ENCODE data around the gene DRC3. TPM values are rescaled to one million over a fixed set of nuclear protein-coding genes. Genes with fewer than 3 reads are reported as not detected.

Gene DRC3
- total and polyA plus RNA-seq, 2 donors (not counting 3 experiments of a cell fraction or from before 2014, with no cell fraction given) = 1.6 to 2.9 TPM

GRCh38 chr17:17965152-17965721 is 7.4 kb upstream of the DRC3 start:
- Histone ChIP-seq H3K9me1 (replicated peaks; ENCODE audit: control insufficient read depth, extremely low read depth, insufficient read depth, low read length) (no peaks in the 10 kb centered on the region), H3K4me1 (ENCODE audit: control insufficient read depth, extremely low read depth, insufficient read depth, low read length) (no peaks in the 10 kb centered on the region), H3K36me3 (ENCODE audit: control insufficient read depth in 2 of 2, extremely low read depth in 1 of 2, insufficient read depth in 2 of 2, low read length in 2 of 2) (no peaks in the 10 kb centered on the region), H3K27me3 (ENCODE audit: control insufficient read depth in 2 of 2, insufficient read depth in 2 of 2, low read length in 2 of 2) (no peaks in the 10 kb centered on the region), H3K9ac (replicated peaks; ENCODE audit: extremely low read depth, insufficient read depth, low read length) (no peak overlapping the region), H3K79me2 (ENCODE audit: control insufficient read depth, insufficient read depth, low read length) (peaks cover 12% of the 10 kb centered on the region), H4K20me1 (replicated peaks; ENCODE audit: control insufficient read depth, extremely low read depth, insufficient read depth, low read length) (peaks cover 3% of the 10 kb centered on the region), H3K4me2 (ENCODE audit: insufficient read depth, low read length) (no peak overlapping the region), H3K27ac (ENCODE audit: insufficient read depth, low read depth, low read length) (no peak overlapping the region), H3K4me3 (replicated peaks in 1 of 3; ENCODE audit: insufficient read depth in 1 of 3, low read depth in 1 of 3, low read length in 3 of 3) (no peak overlapping the region), H2AFZ (ENCODE audit: low read depth, low read length) (no peak overlapping the region), H3K9me3 (replicated peaks; ENCODE audit: control insufficient read depth, insufficient read depth, low read length) (no peaks in the 10 kb centered on the region)
- TF ChIP-seq MAX (IDR thresholded peaks at IDR 0.05; ENCODE audit: insufficient read depth, insufficient read length) = no peak
- TF ChIP-seq GATA2 (IDR thresholded peaks at IDR 0.05; ENCODE audit: insufficient read depth, insufficient read length, low read depth, low read length) = no peak
- TF ChIP-seq CTCF (IDR thresholded peaks at IDR 0.05; ENCODE audit: extremely low read depth in 1 of 2, insufficient read depth in 1 of 2, low read depth in 1 of 2, low read length in 2 of 2) = no peak
- dilution Hi-C loops (cut with MboI; ENCODE audit: extremely low pct_ligation_motif_present, low sequenced_read_pairs) (no loop called here), intact Hi-C loops (cut with micrococcal nuclease) (no loop called here)
- FAIRE-seq (no peak), DNase-seq (ENCODE audit: low read depth, low spot score) (no peak)
- CTCF ChIA-PET = interaction anchor here (1.1 kb wide), 1 partner anchor 18 kb away, joined by 3 read pairs; no protein-coding TSS in a partner anchor
- POLR2A ChIA-PET = no interaction called here
- no TSS peak for BruUV-seq (replicated peaks)

GRCh38 chr17:17966399-17966798 is 6.3 kb upstream of the DRC3 start:
- BruUV-seq (replicated peaks) = no TSS peak
- CTCF ChIA-PET = interaction anchor here (1.1 kb wide), 1 partner anchor 19 kb away, joined by 3 read pairs; no protein-coding TSS in a partner anchor
- no peaks in the 10 kb centered on the region for H3K36me3 ChIP-seq (ENCODE audit: control insufficient read depth in 2 of 2, extremely low read depth in 1 of 2, insufficient read depth in 2 of 2, low read length in 2 of 2)
- POLR2A ChIA-PET = no interaction called here
- peaks cover 8% of the 10 kb centered on the region for H3K4me1 ChIP-seq (ENCODE audit: control insufficient read depth, extremely low read depth, insufficient read depth, low read length)
- H3K27me3 ChIP-seq (ENCODE audit: control insufficient read depth in 2 of 2, insufficient read depth in 2 of 2, low read length in 2 of 2) = no peaks in the 10 kb centered on the region
- peaks cover 3% of the 10 kb centered on the region for H4K20me1 ChIP-seq (replicated peaks; ENCODE audit: control insufficient read depth, extremely low read depth, insufficient read depth, low read length)
- H3K9me1 ChIP-seq (replicated peaks; ENCODE audit: control insufficient read depth, extremely low read depth, insufficient read depth, low read length) = no peaks in the 10 kb centered on the region
- H3K4me2 ChIP-seq (ENCODE audit: insufficient read depth, low read length) = no peak overlapping the region
- FAIRE-seq (no peak), DNase-seq (ENCODE audit: low read depth, low spot score) (no peak)
- no peak overlapping the region for H2AFZ ChIP-seq (ENCODE audit: low read depth, low read length)
- H3K9me3 ChIP-seq (replicated peaks; ENCODE audit: control insufficient read depth, insufficient read depth, low read length) = no peaks in the 10 kb centered on the region
- intact Hi-C loops (cut with micrococcal nuclease) (no loop called here), dilution Hi-C loops (cut with MboI; ENCODE audit: extremely low pct_ligation_motif_present, low sequenced_read_pairs) (no loop called here)
- H3K9ac ChIP-seq (replicated peaks; ENCODE audit: extremely low read depth, insufficient read depth, low read length) = no peak overlapping the region
- H3K4me3 ChIP-seq (replicated peaks in 1 of 3; ENCODE audit: insufficient read depth in 1 of 3, low read depth in 1 of 3, low read length in 3 of 3) = no peak overlapping the region
- H3K27ac ChIP-seq (ENCODE audit: insufficient read depth, low read depth, low read length) = no peak overlapping the region
- H3K79me2 ChIP-seq (ENCODE audit: control insufficient read depth, insufficient read depth, low read length) = peaks cover 22% of the 10 kb centered on the region
- TF ChIP-seq JUN (IDR thresholded peaks at IDR 0.05; ENCODE audit: borderline replicate concordance, insufficient read depth, insufficient read length, low read depth) (no peak), EZH2 (IDR thresholded peaks at IDR 0.05; ENCODE audit: borderline replicate concordance, low read depth, low read length, severe bottlenecking) (no peak), MYC (IDR thresholded peaks at IDR 0.05; ENCODE audit: low read depth, low read length) (no peak), POLR2AphosphoS5 (IDR thresholded peaks at IDR 0.05; ENCODE audit: insufficient read depth, low read depth, low read length) (no peak), CTCF (IDR thresholded peaks at IDR 0.05; ENCODE audit: extremely low read depth in 1 of 2, insufficient read depth in 1 of 2, low read depth in 1 of 2, low read length in 2 of 2) (no peak), GATA2 (IDR thresholded peaks at IDR 0.05; ENCODE audit: insufficient read depth, insufficient read length, low read depth, low read length) (no peak), MAX (IDR thresholded peaks at IDR 0.05; ENCODE audit: insufficient read depth, insufficient read length) (no peak), POLR2A (IDR thresholded peaks at IDR 0.05; ENCODE audit: low read depth, low read length) (no peak), FOS (IDR thresholded peaks at IDR 0.05; ENCODE audit: borderline replicate concordance, insufficient read depth, low read length) (no peak)
